Measurements from ENCODE around the gene TOX3. TPM values are rescaled to one million over a fixed set of nuclear protein-coding genes. Genes with fewer than 3 reads are reported as not detected.

The TOX3 gene
- total RNA-seq, 1 donor from 2014 or later, result 7.4 TPM

DNA sequence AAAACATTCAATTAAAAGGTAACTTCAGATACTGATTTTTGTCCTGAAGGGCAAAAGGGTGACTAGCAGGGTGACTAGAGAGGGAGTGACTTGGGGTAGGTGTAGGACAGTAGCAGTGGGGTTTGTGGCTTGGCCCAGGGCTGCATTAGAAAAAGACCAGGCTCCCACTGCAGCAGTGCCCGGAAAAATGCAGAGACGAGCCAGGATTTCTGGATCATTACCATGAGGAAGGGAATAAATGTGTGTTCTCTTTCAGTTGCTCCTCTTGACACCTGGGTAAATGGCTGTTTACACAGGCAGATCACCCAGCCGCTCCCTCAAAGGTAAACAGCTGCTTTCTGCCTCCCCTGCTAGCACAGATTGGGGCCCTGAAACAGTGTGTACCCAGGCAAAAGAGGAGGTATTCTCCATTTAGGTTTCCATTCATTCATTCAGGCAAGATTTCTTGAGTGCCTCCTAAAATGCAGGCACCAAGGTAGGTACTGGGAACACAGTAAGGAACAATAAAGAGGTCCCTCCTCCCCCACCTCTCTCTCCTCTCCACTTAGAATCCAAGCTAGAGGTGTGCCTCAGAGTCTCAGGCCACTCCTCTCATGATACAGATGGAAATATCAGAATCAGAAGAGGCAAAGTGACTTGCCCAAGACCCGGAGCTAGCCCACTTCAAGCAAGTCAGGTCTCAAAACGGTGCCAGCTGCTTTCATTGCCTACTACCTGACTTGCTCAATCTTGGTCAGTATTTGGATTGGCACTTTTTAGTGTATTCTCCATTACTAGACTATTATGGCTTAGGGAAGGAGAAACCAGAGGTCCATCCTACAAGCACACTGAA lies 15.2 kb upstream of the TOX3 start:
- no peaks in the 10 kb centered on the region for H3K36me3 ChIP-seq (ENCODE audit: control insufficient read depth, insufficient read depth, low read length)

DNA sequence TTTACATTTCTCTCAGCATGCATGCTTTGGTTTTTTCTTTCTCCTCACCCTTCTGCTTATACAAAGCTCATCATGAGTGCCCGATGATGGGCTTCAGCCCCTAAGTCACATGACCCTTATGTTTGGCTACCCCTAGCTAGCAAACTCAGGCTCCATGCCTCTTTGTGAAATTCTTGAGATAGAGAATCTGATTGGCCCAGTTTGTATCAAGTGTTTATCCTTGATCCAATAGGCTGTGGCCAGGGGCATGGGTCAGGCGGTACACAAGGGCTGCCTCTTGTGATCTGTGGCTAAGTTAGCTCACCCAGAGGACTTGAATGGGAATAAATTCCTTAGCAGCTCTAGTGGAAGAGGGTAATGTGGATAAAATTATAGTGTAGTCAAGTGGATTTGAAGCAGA lies 11.5 kb upstream of the TOX3 start:
- TF ChIP-seq, protein P1, sequence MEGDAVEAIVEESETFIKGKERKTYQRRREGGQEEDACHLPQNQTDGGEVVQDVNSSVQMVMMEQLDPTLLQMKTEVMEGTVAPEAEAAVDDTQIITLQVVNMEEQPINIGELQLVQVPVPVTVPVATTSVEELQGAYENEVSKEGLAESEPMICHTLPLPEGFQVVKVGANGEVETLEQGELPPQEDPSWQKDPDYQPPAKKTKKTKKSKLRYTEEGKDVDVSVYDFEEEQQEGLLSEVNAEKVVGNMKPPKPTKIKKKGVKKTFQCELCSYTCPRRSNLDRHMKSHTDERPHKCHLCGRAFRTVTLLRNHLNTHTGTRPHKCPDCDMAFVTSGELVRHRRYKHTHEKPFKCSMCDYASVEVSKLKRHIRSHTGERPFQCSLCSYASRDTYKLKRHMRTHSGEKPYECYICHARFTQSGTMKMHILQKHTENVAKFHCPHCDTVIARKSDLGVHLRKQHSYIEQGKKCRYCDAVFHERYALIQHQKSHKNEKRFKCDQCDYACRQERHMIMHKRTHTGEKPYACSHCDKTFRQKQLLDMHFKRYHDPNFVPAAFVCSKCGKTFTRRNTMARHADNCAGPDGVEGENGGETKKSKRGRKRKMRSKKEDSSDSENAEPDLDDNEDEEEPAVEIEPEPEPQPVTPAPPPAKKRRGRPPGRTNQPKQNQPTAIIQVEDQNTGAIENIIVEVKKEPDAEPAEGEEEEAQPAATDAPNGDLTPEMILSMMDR (IDR thresholded peaks at IDR 0.05; ENCODE audit: insufficient read depth, low read length, poor library complexity, severe bottlenecking), result no peak
- Histone ChIP-seq H3K36me3 (ENCODE audit: control insufficient read depth, insufficient read depth, low read length) (no peaks in the 10 kb centered on the region), H3K27me3 (ENCODE audit: control insufficient read depth, insufficient read depth, low read length) (no peaks in the 10 kb centered on the region), H3K4me3 (ENCODE audit: low read depth, low read length) (no peak overlapping the region)
- no peak for DNase-seq (ENCODE audit: low read depth)

More for the DNA sequence above, 15.2 kb upstream of the TOX3 start:
- Histone ChIP-seq H3K4me3 (ENCODE audit: low read depth, low read length) (no peak overlapping the region), H3K27me3 (ENCODE audit: control insufficient read depth, insufficient read depth, low read length) (no peaks in the 10 kb centered on the region)
- DNase-seq (ENCODE audit: low read depth), result no peak
- TF ChIP-seq, protein P1 (IDR thresholded peaks at IDR 0.05; ENCODE audit: insufficient read depth, low read length, poor library complexity, severe bottlenecking), result no peak

DNA sequence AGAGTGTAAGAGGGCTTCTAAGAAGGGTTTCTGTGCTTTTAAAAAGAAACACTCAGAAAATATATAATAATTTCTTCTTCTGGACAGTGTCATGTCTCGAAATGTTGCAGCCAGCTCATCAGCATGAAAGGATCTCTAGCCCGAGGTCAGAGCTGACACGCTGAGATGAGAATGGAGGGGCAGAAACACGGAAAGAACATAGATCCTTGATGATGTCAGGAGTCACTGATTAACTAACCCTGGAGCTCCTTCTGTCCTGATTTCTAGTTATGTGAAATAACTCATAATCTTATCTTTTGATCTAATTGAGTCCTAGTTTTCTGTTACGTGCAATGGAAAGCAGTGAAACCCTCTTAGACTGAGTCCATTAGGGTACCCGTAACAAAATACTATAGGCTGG lies 10.3 kb upstream of the TOX3 start:
- Histone ChIP-seq H3K4me3 (ENCODE audit: low read depth, low read length) (no peak overlapping the region), H3K36me3 (ENCODE audit: control insufficient read depth, insufficient read depth, low read length) (no peaks in the 10 kb centered on the region), H3K27me3 (ENCODE audit: control insufficient read depth, insufficient read depth, low read length) (no peaks in the 10 kb centered on the region)
- TF ChIP-seq, protein P1 (IDR thresholded peaks at IDR 0.05; ENCODE audit: insufficient read depth, low read length, poor library complexity, severe bottlenecking), result no peak
- peak; percentile 38 for DNase-seq (ENCODE audit: low read depth)

DNA sequence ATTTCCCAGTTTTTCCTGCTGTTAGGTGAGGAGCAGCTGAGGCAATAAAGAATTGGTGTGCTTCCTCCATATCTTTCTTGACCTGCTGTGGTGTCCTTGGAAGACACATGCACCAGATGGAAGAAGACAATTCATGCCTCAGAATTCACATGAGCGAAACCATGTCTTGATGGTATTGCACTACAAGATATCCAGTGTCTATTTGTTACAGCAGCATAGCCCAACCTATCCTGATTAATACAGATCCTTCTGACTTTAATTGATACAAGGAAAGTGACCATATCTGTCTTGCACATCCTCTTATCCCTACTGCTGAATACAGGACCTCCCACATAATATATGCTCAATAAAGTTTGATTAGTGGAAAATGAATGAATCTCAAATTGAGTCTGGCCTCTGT lies 9.1 kb upstream of the TOX3 start:
- Histone ChIP-seq H3K27me3 (ENCODE audit: control insufficient read depth, insufficient read depth, low read length) (no peaks in the 10 kb centered on the region), H3K36me3 (ENCODE audit: control insufficient read depth, insufficient read depth, low read length) (no peaks in the 10 kb centered on the region), H3K4me3 (ENCODE audit: low read depth, low read length) (no peak overlapping the region)
- TF ChIP-seq, protein P1 (IDR thresholded peaks at IDR 0.05; ENCODE audit: insufficient read depth, low read length, poor library complexity, severe bottlenecking), result no peak
- DNase-seq (ENCODE audit: low read depth), result no peak

DNA sequence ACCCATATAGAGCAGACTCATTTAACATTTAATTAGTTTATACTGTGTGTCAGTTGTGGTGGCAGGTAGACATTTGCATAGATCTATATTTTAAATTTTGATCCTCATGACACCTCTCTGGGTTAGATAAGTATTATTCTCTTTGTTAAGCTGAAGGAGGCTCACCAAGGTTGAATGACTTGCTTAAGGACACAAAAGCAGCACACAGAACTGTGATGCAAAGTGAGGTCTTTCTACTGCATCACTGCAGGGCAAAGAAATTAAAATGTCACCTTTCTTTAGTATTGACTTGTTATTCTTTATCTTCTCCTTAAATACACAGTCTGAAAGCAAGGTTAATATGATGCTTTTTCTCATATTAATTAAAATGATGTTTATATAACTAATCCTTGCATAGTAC lies 8.6 kb upstream of the TOX3 start:
- no peak for DNase-seq (ENCODE audit: low read depth)
- no peaks in the 10 kb centered on the region for H3K27me3 ChIP-seq (ENCODE audit: control insufficient read depth, insufficient read depth, low read length)
- H3K4me3 ChIP-seq (ENCODE audit: low read depth, low read length), result no peak overlapping the region
- H3K36me3 ChIP-seq (ENCODE audit: control insufficient read depth, insufficient read depth, low read length), result no peaks in the 10 kb centered on the region
- TF ChIP-seq, protein P1 (IDR thresholded peaks at IDR 0.05; ENCODE audit: insufficient read depth, low read length, poor library complexity, severe bottlenecking), result no peak

DNA sequence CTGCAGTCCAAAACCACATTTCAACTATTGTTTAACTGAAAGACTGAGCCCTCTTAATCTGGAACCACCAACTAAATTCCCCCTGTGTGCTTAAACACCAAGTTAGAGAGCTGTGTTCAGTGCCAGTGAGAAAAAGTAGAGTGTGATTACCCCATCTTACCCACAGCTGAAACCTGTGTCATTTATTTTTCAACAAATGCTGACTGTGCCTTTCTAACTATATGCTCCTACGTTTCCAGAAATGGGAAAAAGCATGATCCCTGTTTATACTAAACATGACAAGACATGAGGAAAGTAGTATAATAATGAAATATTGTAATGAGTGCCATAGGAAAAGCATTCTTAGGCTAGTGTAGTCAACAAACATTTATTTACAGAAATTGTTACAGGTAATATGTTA lies 7.4 kb upstream of the TOX3 start:
- no peaks in the 10 kb centered on the region for H3K27me3 ChIP-seq (ENCODE audit: control insufficient read depth, insufficient read depth, low read length)
- H3K4me3 ChIP-seq (ENCODE audit: low read depth, low read length), result no peak overlapping the region
- H3K36me3 ChIP-seq (ENCODE audit: control insufficient read depth, insufficient read depth, low read length), result no peaks in the 10 kb centered on the region
- no peak for DNase-seq (ENCODE audit: low read depth)
- TF ChIP-seq, protein P1 (IDR thresholded peaks at IDR 0.05; ENCODE audit: insufficient read depth, low read length, poor library complexity, severe bottlenecking), result no peak
